ENCODE data around the gene MAB21L4.
"Not testable (repeated sequence)": the region's sequence is repeated elsewhere in the genome, so short reads cannot be mapped to it uniquely, and the experiment has no call there.

The MAB21L4 gene

GRCh38 chr2:240855670-240856069 lies 40.3 kb downstream of the MAB21L4 start:
- no peak for DNase-seq

DNA sequence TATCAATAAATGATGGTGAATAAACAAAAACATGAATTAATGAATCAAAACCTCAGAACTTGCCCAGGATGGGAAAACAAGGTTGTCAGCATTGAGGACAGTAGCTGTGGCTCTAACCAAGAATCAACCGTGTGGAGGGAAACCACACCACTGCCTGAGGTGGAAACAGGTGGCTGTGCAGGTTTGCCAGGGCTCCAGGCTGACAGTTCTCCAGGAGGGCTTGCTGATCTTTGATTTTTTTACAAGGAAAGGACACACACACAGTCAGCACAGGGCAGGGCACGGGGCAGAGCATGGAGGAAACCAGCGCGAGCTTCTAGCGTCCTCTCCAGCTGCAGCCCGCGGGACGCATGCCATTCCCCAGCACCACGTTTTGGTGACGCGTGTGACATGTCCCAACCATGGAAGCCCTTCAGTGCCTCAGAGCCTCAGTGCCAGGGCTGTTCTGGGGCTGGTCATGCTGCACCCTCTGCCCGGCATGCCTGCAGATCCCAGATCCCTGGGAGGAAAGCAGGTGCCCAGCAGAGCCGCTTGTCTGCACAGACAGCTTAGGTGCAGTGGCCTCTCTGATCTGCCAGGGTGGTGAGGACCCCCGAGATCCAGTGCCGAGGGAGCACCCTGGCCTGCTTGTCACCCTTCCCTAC lies 43.2 kb downstream of the MAB21L4 start:
- DNase-seq = no peak

DNA sequence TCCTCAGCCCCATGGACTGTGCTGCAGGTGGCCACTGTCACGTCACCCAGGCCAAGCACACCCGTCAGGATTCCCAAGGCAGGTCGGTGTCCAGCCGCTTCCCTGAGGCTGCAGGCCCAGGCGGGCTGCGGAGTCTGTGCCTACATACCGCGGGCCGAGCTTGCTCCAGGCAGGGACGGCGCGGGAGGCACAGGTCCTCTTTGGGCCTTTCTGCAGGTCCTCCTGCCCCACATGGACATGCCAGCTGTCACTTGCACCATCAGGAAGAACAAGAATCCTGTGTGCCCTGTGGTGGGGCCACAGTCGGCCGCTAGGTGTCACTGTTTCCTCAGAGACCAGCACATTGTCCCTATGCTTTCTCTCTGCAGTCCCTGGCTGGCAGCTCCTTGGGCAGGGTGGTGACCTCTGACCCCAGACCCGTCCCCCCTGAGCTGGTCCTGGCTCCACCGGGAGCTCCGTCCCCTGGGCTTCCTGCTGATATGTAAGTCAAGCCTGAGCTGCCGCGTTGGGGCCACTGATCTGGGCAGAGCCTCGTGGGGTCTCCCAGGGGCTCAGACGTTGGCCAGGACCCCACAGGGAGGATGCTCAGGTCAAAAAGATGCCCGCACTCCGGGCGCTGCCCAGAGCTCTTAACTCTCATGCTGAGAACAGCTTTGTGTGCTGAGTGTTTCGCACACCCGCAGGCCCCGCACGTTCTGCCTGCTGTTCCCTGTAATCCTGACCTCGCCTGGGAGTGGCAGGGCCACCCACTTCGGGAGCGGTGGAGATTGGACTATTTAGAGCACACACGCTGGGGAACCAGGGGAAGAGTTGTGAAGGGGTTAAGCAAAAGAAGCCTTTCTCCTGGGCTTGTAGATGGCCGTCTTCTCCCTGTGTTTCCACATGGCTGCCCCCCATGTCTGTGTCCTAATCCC lies 44.6 kb downstream of the MAB21L4 start:
- DNase-seq = peak; percentile 62

DNA sequence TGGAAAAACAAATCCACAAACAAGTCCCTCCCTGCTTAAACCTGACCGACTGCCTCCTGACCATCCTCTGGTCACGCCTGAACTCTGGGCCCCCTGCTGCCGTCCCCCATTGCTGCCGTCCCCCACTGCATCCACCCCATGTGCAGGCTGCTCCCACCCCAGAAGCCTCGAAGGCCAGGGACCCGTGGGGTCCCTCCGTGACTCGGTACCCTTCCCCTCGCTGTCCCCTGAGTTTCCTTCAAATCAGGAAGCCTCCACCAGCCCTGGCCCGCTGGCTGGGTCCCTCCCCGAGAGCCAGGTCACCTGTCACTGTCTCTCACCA lies 45.2 kb downstream of the MAB21L4 start:
- DNase-seq = no peak

DNA sequence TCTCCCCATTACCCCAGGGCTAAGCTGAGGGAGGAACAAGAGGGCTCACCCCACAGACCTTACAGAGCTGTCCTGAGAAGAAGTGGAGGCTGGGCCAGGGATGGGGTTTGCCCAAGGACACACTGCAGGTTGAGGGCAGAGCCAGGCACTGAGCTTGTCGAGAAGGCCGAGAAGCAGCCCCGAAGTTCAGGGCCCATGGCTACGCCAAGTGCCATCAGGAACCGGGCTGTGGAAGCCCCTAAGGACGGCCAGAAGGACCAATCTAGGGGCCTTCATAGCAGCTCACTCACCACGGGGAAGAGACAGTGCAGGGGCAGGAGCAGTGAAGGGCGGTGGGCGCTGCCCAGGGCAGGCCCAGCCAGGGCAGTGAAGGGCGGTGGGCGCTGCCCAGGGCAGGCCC lies 45.9 kb downstream of the MAB21L4 start:
- no peak for DNase-seq

DNA sequence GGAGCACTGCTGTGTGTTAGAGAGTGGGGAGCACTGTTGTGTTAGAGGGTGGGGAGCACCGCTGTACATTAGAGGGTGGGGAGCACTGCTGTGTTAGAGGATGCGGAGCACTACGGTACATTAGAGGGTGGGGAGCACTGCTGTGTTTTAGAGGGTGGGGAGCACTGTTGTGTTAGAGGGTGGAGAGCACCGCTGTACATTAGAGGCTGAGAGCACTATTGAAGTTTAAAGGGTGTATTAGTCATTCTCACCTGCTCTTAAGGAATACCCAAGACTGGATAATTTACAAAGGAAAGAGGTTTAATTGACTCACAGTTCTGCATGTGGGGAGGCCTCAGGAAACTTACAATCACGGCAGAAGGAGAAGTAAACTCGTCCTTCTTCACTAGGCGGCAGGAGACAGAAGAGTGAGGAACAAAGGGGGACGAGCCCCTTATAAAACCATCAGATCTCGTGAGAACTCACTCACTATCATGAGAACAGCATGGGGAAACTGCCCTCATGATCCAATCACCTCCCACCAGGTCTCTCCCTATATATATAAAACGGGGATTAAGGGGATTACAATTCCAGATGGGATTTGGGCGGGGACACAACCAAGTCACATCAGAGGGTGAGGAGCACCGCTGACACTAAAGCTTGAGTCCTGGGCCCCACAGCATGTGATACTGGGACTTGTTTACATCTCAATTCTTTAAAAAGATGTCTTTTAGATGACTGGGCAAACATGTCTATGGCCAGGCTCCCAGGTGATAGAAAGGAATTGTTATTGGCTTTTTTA lies 46.9 kb downstream of the MAB21L4 start:
- no peak for DNase-seq

DNA sequence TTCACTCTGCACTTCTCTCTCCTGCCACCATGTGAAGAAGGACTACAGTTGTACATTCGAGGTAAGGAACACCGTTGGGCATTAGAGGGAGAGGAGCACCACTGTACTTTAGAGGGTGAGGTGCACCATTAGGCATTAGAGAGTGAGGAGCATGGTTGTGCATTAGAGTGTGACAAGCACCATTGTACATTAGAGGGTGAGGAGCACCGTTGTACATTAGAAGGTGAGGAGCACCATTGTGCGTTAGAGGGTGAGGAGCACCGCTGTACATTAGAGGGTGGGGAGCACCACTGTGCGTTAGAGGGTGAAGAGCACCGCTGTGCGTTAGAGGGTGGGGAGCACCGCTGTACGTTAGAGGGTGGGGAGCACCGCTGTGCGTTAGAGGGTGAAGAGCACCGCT lies 48.1 kb downstream of the MAB21L4 start:
- DNase-seq = no peak

- DNase-seq = no peak
These were observed 48.9 kb downstream of the MAB21L4 start for GRCh38 chr2:240846873-240847595.

DNA sequence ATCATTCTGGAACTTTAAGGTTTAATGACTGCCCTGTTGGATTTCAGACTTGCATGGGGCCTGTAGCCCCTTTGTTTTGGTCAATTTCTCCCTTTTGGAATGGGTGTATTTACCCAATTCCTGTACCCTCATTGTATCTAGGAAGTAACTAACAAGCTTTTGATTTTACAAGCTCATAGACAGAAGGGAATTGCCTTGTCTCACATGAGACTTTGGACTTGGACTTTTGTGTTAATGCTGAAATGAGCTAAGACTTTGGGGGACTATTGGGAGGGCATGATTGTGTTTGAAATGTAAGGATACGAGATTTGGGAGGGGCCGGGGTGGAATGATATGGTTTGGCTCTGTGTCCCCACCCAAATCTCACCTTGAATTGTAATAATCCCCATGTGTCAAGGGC lies 49.6 kb downstream of the MAB21L4 start:
- DNase-seq = not testable (repeated sequence)

DNA sequence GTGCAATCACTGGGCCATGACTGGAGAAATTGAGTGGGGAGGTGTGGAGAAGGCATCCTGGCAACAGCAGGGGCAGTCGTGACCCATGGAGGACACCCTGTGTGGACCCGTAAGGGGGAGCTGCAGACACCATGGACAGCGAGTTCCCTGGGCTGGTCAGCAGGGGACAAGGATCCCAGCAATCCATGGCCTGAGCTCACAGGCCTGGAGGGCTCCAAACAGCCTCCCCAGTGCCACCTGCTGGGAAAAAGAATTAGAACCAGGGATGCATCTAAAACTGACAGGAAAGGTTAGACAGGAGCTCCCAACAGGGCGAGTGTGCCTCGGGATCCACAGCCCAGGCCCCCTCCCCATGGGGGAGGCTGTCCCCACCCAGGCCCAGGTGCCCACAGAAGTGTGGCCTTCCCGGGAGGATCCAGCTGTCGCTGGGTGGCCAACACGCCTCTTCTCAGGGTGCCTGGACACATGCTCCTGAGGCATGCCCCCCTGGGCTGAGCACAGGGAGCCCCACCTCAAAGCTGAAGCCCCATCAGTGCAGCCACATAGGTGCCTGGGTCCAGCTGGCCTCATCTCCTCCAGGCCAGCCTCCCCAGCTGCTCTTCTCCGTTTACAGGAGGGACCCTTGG lies 55.4 kb downstream of the MAB21L4 start:
- no peak for DNase-seq

- DNase-seq = no peak
These were observed 56.5 kb downstream of the MAB21L4 start for GRCh38 chr2:240839152-240840143.

DNA sequence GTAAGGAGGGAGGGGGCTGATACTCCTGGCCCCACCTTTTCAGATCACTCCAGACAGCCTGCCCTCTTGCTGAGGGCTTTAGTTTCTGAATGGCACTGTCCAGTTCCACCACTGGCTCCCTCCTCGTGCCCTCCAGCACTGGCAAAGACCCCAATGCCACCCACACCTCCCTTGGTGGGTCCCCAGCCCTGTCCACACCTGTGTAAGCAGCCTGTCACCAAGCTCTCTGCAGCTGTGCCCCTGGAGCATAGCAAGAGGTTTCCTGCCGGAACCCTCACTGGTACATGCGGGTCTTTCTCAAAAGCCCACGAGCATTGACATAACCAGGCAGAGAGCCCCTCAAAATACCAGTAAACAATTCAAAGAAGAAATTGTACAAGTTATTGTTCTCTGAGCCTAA lies 58.3 kb downstream of the MAB21L4 start:
- DNase-seq = no peak

DNA sequence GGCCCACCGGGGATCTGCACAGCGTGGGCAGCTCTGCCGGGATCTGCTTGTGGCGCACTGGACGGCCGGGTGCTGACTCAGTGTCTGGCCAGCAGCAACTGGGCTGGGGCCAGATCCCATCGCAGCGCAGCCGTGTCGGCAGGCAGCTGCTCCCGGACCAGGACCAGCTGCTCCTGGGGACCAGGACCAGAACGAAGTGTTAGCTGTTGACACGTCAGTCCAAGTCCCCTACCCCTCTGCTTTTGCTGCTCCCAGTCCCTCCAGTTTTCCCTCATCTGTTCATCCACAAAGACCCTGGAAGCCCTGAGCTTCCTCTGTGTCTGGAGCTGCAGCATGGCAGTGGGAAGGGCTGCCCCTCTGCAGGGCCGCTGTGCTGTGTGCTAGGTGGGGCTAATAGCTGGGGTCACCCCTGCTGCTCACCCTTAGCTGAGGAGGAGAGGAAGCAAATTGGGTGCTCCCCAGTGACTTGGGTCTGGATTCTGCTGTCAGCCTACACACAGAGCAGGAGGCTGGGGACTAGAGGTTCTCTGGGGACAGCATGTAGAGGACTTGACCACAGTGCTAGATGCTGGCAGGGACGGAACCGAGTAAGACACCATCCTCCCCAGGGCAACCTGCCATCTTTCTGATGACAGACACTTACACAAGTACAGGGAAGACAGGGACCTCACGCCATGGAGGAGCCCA lies 59.0 kb downstream of the MAB21L4 start:
- DNase-seq = no peak
